Sigmoid colon (tissue), 4 donors: ENCODE data around the gene OPCML.

Experiments used
- POLR2A ChIP-seq, 2 donors: fragments of 450-650 bp; IDR thresholded peaks; one replicate each; pipeline ENCODE4 v1.6.1; 2016; ENCODE audit warnings: antibody characterized with exemption in 2 of 2, mild to moderate bottlenecking in 2 of 2, moderate library complexity in 2 of 2
- POLR2AphosphoS5 ChIP-seq, 4 donors: sonication (generic); formaldehyde crosslinking; IDR thresholded peaks; one replicate each; pipeline ENCODE4 v1.6.1; 2017; ENCODE audit warnings: antibody characterized with exemption in 4 of 4
- TF ChIP-seq, protein P1 (sequence below), 4 experiments: fragments of 450-650 bp in 3 of 4; fragments of 200-600 bp in 1 of 4; IDR thresholded peaks; one replicate each; pipeline ENCODE4 v1.5.1; 2016 to 2019; ENCODE audit warnings: antibody characterized with exemption in 4 of 4, mild to moderate bottlenecking in 3 of 4, moderate library complexity in 2 of 4

DNA sequence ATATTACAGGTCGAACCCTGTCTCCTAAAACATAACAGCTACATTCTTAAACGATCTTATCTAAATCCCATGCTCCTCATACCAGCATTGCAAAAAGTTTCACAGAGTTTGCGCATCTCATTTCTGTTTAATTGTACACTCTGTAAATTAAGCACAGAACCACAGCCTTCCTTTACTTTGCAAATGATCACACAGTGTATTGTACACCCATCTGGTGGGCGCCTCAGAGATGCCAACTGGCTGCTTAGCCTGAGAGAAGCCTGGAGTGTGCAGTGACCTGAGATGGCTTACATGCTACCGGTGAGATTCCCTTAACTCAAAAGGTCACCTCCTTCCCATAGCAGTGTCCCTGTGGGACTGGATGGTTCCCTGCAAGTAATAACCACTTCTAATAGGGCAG, 1077.3 kb downstream of the OPCML start:
- TF ChIP-seq, protein P1, sequence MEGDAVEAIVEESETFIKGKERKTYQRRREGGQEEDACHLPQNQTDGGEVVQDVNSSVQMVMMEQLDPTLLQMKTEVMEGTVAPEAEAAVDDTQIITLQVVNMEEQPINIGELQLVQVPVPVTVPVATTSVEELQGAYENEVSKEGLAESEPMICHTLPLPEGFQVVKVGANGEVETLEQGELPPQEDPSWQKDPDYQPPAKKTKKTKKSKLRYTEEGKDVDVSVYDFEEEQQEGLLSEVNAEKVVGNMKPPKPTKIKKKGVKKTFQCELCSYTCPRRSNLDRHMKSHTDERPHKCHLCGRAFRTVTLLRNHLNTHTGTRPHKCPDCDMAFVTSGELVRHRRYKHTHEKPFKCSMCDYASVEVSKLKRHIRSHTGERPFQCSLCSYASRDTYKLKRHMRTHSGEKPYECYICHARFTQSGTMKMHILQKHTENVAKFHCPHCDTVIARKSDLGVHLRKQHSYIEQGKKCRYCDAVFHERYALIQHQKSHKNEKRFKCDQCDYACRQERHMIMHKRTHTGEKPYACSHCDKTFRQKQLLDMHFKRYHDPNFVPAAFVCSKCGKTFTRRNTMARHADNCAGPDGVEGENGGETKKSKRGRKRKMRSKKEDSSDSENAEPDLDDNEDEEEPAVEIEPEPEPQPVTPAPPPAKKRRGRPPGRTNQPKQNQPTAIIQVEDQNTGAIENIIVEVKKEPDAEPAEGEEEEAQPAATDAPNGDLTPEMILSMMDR (IDR thresholded peaks at IDR 0.05) = no peak
- no peak for TF ChIP-seq POLR2AphosphoS5 (IDR thresholded peaks at IDR 0.05)
- TF ChIP-seq POLR2A (IDR thresholded peaks at IDR 0.05) = no peak
